NCI-H460 (cell line): ENCODE measurements around the gene ERF. TPM values are rescaled to one million over a fixed set of nuclear protein-coding genes. Genes with fewer than 3 reads are reported as not detected.
A peak's percentile ranks its signal among the peaks of the same experiment; 100 is the strongest.

ENCODE experiments used
- DNase-seq: peaks from one replicate; pipeline ENCODE4 v3.0.0-alpha.2; 2016; ENCODE audit warnings: low read depth; ENCODE audit errors: extremely low read depth
- total RNA-seq: library from RNA; depleted of rRNA; stranded (reverse); fragments of >200 nt; shearing (Covaris generic); gene quantifications from 2 replicates; pipeline ENCODE4 v1.2.3, GENCODE V29; 2014

The ERF gene
- total RNA-seq, 1 experiment from 2014 or later, result 16.1 TPM

DNA sequence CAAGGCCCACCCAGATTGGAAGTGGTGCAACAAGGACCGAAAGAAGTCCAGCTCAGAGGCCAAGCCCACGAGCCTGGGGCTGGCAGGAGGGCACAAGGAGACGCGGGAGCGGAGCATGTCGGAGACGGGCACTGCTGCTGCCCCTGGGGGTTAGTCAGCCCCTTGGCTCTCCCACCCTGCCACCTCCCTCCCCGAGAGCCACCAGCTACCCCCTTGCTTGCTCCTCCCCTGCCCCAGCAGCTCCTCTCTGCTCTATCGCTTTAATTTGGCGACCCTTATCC, 32.8 kb upstream of the ERF start:
- no peak for DNase-seq

GRCh38 chr19:42287017-42287826, 32.3 kb upstream of the ERF start:
- DNase-seq, result no peak

DNA sequence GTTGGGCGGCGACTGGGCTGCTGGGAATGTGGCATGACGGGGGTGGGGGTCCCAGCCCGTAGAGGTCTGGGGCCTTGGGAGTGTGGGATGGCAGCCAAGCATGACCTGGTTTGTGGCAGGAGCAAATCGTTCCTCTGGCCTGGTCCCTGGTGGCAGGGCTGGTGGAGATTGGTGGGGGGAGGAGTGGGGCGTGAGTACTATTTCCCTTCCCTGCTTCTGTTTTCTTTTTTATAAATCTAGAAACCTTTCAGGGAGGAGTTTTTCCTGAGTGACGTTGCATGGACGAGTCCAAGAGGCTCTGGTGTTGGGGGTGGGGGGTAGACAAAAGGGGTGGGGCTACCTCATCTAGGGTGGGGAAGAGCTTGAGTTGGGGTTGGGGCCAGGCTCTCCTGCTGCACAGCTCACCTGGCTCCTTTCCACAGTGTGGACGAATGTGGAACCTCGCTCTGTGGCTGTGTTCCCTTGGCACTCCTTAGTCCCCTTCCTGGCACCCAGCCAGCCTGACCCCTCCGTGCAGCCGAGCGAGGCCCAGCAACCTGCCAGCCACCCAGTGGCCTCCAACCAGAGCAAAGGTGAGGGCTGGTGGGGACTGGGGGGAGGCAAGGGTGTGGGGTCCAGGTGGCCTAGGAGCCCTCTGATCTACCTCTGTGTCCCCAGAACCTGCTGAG, 31.6 kb upstream of the ERF start:
- DNase-seq, result no peak

GRCh38 chr19:42285988-42286348, 31.0 kb upstream of the ERF start:
- DNase-seq, result no peak

DNA sequence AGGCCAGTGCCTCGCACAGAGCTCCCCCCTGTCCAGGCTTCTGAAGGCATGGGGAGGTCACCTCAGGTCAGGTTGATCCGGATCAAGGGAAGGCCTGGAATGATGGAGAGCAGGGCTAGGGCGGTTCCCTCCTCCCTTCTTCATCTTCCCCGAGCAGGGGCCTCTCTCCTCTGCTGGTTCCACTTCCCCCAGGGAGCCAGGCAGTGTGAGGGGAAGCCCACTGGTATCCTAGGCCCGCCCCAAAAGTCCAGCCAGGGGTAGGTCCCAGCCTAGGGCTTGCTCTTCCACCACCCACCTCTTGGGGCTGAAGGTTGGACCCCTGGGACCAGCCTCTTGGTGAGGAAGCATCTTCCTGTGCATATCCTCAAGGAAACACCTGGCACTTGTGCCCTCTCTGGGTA, 30.6 kb upstream of the ERF start:
- no peak for DNase-seq

DNA sequence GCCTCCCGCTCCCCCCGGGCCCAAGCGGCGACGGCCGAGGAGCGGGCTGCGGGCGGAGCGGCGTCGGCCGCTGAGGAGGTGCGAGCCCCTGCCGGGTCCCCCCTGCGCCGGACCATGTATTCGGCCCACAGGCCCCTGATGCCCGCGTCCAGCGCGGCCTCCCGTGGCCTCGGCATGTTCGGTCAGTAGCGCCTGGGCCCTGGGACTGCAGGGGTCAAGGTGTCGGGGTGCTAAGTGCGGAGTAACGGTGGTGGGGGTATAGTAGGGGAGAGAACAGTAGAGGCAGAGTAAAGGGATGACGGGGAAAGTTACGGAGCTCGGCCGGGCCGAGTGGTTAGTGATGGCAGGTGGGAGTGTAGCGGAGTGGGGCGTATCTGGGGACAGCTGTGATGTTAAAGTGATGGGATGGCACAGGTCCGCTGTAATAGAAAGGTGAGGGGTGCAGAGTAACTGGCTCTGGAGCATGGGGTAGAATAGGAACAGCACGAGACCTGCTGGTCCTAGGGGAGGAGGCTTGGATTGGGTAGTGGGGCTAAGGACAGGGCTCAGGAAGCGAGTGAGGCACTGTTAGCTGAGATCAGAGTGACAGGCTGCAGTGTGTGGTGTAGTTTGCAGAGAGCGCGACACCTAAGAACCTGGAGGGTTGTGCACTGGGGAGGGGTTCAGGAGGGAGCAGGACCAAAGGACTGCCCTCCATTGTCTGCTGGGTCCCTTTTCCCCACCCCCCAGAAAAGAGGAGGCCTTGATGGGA, 29.8 kb upstream of the ERF start:
- no peak for DNase-seq

DNA sequence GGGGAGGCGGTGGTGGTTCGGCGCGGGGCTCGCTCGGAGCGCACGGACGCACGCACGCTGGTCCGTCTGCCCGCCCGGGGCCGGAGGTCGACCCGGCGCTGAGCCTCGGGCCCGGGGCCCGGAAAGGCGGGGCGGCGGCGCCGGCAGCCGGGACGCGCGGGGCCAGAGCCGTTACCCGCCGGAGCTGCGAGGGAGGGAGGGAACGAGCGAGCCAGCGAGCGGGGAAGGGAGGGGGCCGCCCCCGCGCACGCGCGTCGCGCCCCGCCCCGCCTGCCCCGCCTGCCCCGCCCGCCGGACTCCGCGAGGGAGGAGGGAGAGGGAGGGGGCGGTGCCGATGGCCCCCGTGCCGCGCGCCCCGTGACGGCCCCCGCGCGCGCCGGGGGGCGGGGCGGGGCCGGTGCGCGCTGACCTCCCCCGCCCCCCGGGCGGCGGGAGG, 29.2 kb upstream of the ERF start:
- peak; percentile 62 for DNase-seq

DNA sequence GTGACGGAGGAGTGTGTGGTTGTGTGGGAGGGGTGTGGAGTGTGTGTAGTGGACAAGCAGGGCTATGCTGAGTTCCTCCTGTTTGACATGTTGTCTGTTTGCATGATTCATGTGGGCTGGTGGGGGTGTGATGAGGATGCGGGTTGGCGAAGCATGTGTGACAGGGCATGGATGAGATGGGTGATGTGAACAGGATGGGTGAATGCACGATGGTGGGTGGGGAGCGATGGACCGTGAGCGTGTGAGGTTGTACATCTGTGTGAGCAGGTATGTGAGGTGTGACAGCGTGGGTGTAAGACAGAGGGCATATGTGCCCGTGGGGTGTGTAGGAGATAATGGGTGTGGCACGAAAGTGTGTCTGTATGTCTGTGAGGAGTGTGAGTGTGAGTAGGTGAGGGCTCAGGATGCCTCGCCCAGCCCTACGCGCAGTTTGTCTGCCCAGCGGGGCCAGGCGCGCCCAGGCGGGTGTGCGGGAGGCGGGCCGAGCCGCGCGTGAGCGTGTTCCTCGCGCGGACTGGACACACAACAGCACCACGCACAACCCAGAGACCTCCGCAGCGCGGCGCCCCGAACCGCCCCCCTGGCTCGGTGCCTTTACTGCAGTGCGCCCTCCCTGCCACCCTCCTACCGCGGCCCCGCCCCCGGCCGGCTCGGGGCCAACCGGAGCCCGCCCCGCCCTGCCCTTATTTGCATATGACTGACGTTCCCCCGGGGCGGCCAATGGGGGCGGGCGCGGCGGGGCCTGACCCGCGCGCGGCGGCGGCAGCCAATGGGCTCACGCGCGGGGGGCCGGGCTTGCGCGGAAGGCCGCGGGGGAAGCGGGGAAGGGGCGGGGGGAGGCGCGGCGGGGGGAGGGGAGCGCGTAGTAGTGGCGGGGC, 28.5 kb upstream of the ERF start:
- DNase-seq, result peak; percentile 85

DNA sequence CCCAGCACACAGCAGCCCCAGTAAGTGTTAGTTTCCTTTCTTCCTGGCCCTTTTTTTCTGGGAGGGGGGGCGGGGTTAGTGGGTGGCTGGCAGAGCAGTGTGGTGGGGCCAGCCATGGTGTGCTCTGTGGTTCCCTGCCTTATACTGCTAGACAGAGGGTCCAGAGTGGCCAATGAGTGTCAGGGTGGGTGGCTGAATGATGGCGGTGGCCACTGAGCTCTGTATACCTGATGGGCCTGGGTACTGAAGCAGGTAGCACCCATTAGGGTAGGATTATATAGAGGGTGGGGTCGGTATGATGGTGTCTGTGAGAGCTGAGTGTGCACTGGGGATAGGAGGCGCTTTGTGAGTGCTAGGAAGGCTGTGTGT, 27.9 kb upstream of the ERF start:
- no peak for DNase-seq

GRCh38 chr19:42281827-42282762, 27.2 kb upstream of the ERF start:
- no peak for DNase-seq

DNA sequence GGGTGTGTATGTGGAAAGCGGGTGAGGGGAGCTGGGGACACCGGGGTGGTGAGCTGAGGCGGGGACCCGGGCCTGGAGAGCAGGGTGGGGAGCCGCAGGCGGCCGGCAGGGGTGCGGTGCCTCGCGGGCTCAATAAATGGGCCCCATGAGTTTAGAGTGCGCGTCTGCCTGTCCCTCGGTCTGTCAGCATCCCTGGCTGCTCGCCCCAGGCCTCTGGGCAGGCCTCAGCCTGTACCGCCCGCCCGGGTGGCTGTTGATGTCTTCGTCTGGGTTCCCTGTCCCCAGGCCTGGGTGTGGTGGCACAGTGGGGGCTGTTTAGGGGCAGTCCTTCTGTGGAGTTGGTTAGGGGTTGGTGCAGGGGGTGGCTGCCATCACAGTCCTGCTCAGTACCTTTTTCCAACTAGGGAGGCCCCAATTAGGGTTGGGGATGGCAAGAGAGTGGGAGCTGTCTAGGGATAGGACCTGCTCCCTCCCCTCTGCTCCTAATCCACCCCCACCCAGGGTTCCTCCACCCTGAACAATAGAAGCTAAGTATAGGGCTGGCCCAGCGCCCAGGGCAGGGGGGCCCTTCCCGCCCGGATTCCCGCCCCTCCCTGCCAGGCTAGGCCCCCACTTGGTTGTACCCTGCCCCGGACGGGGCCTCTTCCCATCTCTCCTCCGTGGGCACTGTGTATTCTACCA, 26.4 kb upstream of the ERF start:
- DNase-seq, result no peak

- no peak for DNase-seq
Measured at GRCh38 chr19:42280815-42281145, 25.9 kb upstream of the ERF start.

GRCh38 chr19:42279902-42280814, 25.2 kb upstream of the ERF start:
- peak; percentile 68 for DNase-seq

- no peak for DNase-seq
Measured at GRCh38 chr19:42279155-42279901, 24.4 kb upstream of the ERF start.

- no peak for DNase-seq
Measured at GRCh38 chr19:42278452-42279154, 23.7 kb upstream of the ERF start.

- DNase-seq, result no peak
Measured at GRCh38 chr19:42277821-42278451, 23.0 kb upstream of the ERF start.

DNA sequence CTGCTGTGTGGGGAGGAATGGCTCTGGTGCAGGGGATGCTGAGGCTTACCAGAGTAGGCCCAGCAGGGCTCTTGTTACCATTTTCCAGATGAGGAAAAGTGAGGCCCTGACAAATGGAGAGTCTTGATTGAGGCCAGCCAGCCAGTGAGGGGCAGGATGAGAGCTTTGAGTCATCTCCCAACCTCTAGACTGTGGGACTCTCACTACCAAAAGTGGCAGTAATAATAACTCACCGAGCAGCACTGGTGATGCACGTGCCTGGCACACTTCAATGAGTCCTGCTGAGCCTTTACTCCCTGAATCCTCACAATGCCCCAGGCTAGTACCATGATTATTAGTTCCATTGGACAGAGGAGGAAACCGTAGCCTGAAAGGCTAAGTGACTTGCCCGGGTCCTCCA, 21.9 kb upstream of the ERF start:
- no peak for DNase-seq
